Coronary artery (tissue), 2 donors: ENCODE data around the gene ANKRD40.

ENCODE experiments used
- DNase-seq: peaks from one replicate; pipeline ENCODE4 v3.0.0-alpha.2; 2017; ENCODE audit warnings: low spot score
- H3K27ac ChIP-seq, 2 donors: fragments of 200-600 bp; sonication (generic); one replicate each; pipeline ENCODE4 v1.5.1; 2016 to 2019
- H3K4me3 ChIP-seq: fragments of 200-600 bp; sonication (generic); 2 replicates; pipeline ENCODE4 v1.5.1; 2016; ENCODE audit warnings: mild to moderate bottlenecking, moderate library complexity
- TF ChIP-seq, protein P1 (sequence below): fragments of 200-600 bp; sonication (generic); IDR thresholded peaks from one replicate; pipeline ENCODE4 v1.5.1; 2019; ENCODE audit warnings: antibody characterized with exemption

ANKRD40 gene

DNA sequence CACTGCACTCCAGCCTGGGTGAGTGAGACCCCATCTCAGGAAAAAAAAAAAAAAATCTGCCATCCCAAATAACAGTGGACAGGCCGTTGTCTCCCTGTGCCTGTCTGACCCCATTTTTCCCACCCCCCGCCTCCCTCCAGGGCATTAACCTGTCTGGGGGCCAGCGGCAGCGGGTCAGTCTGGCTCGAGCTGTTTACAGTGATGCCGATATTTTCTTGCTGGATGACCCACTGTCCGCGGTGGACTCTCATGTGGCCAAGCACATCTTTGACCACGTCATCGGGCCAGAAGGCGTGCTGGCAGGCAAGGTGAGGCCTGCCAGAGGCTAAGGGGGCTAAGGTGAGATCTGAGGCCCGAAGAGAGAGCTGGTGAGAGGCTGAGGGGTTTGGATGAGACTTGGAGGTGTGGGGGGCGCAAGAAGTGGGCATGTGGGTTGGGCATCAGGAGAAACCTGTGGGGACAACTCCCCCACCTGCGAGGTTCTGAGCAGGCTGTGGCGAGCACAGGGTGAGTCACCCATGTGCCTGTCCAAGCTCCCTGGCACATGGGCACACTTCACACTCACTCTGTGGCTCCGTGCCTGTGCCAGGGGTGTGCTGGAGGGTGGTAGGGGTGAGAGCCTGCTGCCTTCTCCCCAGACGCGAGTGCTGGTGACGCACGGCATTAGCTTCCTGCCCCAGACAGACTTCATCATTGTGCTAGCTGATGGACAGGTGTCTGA is 34.7 kb downstream of the ANKRD40 start:
- TF ChIP-seq, protein P1, sequence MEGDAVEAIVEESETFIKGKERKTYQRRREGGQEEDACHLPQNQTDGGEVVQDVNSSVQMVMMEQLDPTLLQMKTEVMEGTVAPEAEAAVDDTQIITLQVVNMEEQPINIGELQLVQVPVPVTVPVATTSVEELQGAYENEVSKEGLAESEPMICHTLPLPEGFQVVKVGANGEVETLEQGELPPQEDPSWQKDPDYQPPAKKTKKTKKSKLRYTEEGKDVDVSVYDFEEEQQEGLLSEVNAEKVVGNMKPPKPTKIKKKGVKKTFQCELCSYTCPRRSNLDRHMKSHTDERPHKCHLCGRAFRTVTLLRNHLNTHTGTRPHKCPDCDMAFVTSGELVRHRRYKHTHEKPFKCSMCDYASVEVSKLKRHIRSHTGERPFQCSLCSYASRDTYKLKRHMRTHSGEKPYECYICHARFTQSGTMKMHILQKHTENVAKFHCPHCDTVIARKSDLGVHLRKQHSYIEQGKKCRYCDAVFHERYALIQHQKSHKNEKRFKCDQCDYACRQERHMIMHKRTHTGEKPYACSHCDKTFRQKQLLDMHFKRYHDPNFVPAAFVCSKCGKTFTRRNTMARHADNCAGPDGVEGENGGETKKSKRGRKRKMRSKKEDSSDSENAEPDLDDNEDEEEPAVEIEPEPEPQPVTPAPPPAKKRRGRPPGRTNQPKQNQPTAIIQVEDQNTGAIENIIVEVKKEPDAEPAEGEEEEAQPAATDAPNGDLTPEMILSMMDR = no peak
- Histone ChIP-seq H3K27ac (no peak overlapping the region), H3K4me3 (no peak overlapping the region)
- DNase-seq = no peak

DNA sequence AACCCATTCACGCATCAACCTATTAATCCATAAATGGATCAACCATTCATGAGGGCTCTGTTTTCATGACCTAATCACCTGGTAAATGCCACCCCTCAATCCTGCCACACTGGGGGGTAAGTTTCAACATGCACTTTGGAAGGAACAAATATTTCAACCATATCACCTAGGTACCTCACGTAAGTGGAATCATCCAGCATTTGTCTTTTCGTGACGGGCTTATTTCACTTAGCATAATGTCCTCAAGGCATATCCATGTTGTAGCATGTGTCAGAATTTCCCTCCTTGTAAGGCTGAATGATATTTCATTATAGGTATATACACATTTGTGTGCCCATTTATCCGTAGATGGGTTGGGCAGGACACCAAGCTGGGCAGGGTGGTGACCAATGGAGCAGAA is 35.6 kb downstream of the ANKRD40 start:
- Histone ChIP-seq H3K4me3 (no peak overlapping the region), H3K27ac (no peak overlapping the region)
- DNase-seq = no peak
- TF ChIP-seq, protein P1 = no peak

DNA sequence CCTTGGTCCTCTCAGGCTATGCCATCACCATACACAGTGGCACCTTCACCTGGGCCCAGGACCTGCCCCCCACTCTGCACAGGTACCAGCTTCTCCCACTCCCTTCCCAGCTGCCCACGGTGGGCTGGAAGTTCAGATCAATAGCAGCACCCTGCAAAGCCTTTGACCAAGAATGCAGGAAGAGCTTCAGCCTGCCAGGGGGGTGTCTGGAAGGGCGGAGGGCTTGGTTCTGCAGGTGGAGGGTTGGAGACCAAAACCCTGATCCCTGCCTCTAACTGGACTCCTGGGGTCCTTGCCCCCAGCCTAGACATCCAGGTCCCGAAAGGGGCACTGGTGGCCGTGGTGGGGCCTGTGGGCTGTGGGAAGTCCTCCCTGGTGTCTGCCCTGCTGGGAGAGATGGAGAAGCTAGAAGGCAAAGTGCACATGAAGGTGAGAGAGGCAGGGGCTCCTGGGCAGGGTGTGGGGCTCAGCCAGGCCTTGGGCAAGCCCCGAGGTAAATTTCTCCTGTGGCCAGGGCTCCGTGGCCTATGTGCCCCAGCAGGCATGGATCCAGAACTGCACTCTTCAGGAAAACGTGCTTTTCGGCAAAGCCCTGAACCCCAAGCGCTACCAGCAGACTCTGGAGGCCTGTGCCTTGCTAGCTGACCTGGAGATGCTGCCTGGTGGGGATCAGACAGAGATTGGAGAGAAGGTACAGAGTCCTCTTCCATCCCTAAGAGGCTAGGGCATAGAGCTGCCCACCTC is 38.7 kb downstream of the ANKRD40 start:
- DNase-seq = no peak
- TF ChIP-seq, protein P1 = no peak
- H3K4me3 ChIP-seq = no peak overlapping the region

DNA sequence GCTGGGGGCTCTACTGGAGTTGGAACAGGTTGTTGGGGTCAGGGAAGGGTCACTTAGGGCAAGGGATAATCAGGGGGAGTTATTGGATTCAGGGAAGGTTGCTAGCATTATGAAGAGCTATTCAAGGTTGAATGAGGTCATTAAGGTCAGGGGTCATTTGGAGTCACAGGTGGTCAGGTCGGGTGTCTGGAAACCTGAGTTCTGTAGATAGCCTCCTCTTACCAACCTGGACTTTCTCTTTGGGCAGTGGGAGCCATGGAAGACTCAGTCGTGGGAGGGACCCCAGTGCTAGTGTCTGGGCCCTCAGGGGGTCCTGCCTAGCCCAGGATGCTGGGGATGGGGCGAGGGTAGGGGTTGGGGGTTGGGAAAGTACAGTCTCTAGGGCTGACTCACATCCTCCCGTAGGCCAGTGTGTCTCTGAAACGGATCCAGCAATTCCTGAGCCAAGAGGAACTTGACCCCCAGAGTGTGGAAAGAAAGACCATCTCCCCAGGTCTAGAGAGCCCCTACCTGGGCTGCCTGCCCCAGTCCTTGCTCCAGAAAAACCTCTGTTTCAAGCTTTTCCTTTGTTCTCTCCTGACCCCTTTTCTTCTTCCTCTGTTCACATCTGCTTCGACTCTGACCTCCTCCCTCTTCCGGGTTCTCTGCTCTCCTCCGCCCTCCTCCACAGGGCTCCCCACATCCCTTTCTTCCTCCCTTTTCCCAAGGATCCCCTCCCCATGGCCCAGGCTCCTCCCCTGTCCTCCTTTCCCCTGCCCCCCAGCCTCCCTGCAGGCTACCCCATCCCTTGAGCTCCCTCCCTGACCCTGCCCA is 39.5 kb downstream of the ANKRD40 start:
- DNase-seq = no peak
- TF ChIP-seq, protein P1 = no peak
- Histone ChIP-seq H3K27ac (no peak overlapping the region), H3K4me3 (no peak overlapping the region)

More for the DNA sequence above, 38.7 kb downstream of the ANKRD40 start:
- no peak overlapping the region for H3K27ac ChIP-seq

DNA sequence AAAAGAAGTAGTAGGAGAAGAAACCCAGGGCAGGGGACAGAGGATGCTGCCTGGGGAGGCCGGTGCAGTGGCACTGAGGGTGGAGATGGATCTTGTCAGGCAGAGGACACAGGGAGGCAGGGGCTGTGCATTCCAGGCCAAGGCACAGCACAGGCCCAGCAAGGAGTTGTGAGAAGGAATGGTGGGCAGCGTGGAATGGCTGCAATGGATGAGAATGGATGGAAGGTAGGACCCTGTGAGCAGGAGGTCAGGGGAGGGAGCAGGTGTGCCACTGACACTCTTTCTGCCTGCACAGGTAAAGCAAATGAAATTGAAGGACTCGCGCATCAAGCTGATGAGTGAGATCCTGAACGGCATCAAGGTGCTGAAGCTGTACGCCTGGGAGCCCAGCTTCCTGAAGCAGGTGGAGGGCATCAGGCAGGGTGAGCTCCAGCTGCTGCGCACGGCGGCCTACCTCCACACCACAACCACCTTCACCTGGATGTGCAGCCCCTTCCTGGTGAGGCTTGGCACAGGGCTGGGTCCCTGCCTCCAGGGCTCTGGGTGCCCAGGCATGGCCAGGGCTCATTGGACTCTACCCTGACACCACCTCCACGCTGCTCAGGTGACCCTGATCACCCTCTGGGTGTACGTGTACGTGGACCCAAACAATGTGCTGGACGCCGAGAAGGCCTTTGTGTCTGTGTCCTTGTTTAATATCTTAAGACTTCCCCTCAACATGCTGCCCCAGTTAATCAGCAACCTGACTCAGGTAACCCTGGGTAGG is 40.3 kb downstream of the ANKRD40 start:
- H3K27ac ChIP-seq = no peak overlapping the region
- H3K4me3 ChIP-seq = no peak overlapping the region
- TF ChIP-seq, protein P1 = no peak
- DNase-seq = no peak

DNA sequence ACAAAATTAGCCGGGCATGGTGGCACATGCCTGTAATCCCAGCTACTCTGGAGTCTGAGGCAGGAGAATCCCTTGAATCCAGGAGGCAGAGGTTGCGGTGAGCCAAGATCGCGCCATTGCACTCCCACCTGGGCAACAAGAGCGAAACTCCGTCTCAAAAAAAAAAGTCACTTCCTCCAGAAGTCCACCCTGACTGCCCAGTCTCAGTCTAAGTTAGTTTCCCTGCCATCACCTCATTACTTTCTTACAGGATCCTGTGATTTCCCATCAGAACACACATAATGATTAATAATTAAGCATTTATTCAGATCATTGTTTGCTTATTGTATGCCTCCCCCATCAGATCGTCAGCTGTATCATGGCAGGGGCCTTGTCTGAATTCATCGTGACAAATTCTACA is 41.4 kb downstream of the ANKRD40 start:
- TF ChIP-seq, protein P1 = no peak
- DNase-seq = no peak
- Histone ChIP-seq H3K4me3 (no peak overlapping the region), H3K27ac (no peak overlapping the region)
